Ovary (tissue), 9 donors: Measurements from ENCODE around the gene CRTC1. TPM values are rescaled to one million over a fixed set of nuclear protein-coding genes. Genes with fewer than 3 reads are reported as not detected.

ENCODE experiments used
- DNase-seq, 5 donors: peaks; one replicate each; pipeline ENCODE4 v3.0.0-alpha.2; 2019 to 2020
- H3K27ac ChIP-seq, 2 donors: fragments of 200-600 bp; one replicate each; pipeline versions ENCODE4 v1.5.1 to v1.8.0; 2019 to 2022
- H3K27me3 ChIP-seq: fragments of 200-600 bp; one replicate; pipeline ENCODE4 v1.8.0; 2022
- H3K36me3 ChIP-seq: fragments of 200-600 bp; sonication (generic); one replicate; pipeline ENCODE4 v1.5.1; 2019
- H3K4me1 ChIP-seq: one replicate; pipeline ENCODE4 v1.8.1; 2013; ENCODE audit warnings: mild to moderate bottlenecking, moderate library complexity; ENCODE audit not compliant: insufficient read depth
- H3K4me3 ChIP-seq: fragments of 200-600 bp; sonication (generic); one replicate; pipeline ENCODE4 v1.5.1; 2017
- H3K9me3 ChIP-seq, 2 donors: fragments of 200-600 bp in 1 of 2; sonication (generic) in 1 of 2; one replicate each; pipeline versions ENCODE4 v1.5.1 to v1.8.1; 2013 to 2019; ENCODE audit warnings: mild to moderate bottlenecking in 1 of 2, moderate library complexity in 1 of 2
- CTCF ChIP-seq, 3 donors: fragments of 450-650 bp in 2 of 3; fragments of 200-600 bp in 1 of 3; IDR thresholded peaks; one replicate each; pipeline versions ENCODE4 v1.5.1 to v1.8.0; 2016 to 2022; ENCODE audit warnings: antibody characterized with exemption in 3 of 3, mild to moderate bottlenecking in 1 of 3
- EP300 ChIP-seq: sonication (generic); formaldehyde crosslinking; IDR thresholded peaks from one replicate; pipeline ENCODE4 v1.6.1; 2017; ENCODE audit warnings: antibody characterized with exemption
- POLR2A ChIP-seq: fragments of 450-650 bp; IDR thresholded peaks from one replicate; pipeline ENCODE4 v1.6.1; 2017; ENCODE audit warnings: antibody characterized with exemption, mild to moderate bottlenecking, moderate library complexity
- WGBS, 3 donors: extraction: QIAGEN DNeasy Blood & Tissue Kit in 1 of 3; methylation state at CpG; one replicate each; pipeline versions ENCODE4 v1.1.5 to v1.1.7; 2013 to 2017; 5-methylcytosine and 5-hydroxymethylcytosine counted together
- intact Hi-C, 4 donors: fragments of 100-400 bp; cut with DNase I; formaldehyde crosslinking; loops; one replicate each; pipeline versions ENCODE4 v1.11.0 to v1.15.1; 2022 to 2023
- polyA plus RNA-seq, 2 donors: library from polyadenylated mRNA; stranded (reverse); fragments of 200-250 nt in 1 of 2; fragments of 350-450 nt in 1 of 2; fragmentation: Illumina TruSeq in 1 of 2; extraction: RNeasy Lipid Tissue Mini Kit (QIAGEN cat#74804) in 1 of 2; gene quantifications; one replicate each; pipeline ENCODE4 v1.2.3, GENCODE V29; 2013 to 2014
- total RNA-seq, 7 donors: library from RNA; depleted of rRNA in 2 of 7; stranded (reverse); fragments of >200 nt in 2 of 7; fragmentation: NEBNext Ultra II Directional in 3 of 7; extraction: Animal tissue kit (Norgen Biotek cat#: 25700) in 3 of 7; gene quantifications; one replicate each; pipeline versions ENCODE4 v1.1.0 to v1.2.4, GENCODE V29; 2016 to 2023
- donor health status: DM: no; HTN: no; CAD: no; lungs with moderate emphysema.
- donor health status: DM: no; HTN: no; CAD: no.
- donor health status: Bipolar disorder and iron deficiency.
- donor health status: DM: yes; HTN: yes; CAD: no.
- donor health status: DM: no; HTN: no; CAD: no.
- donor health status: DM: yes; HTN: yes; CAD: no.

CRTC1 gene
- total and polyA plus RNA-seq, 9 donors: 2.3 to 19.5 (median 12.9) TPM

- Histone ChIP-seq H3K27ac (no peak overlapping the region), H3K27me3 (no peaks in the 10 kb centered on the region), H3K4me1 (peaks cover 7% of the 10 kb centered on the region), H3K36me3 (no peaks in the 10 kb centered on the region), H3K4me3 (no peak overlapping the region), H3K9me3 (no peaks in the 10 kb centered on the region)
- no peak for DNase-seq
- TF ChIP-seq POLR2A (no peak), EP300 (no peak), CTCF (IDR thresholded peaks at IDR 0.05) (no peak)
- intact Hi-C loops: no loop called here
- 86 to 93% (median 90%) methylated on average over 3 of the region's 3 CpGs for WGBS, 3 donors
Observed at GRCh38 chr19:18697680-18698079, 14.2 kb downstream of the CRTC1 start.

GRCh38 chr19:18698321-18699167 is 15.1 kb downstream of the CRTC1 start:
- 93 to 95% (median 95%) methylated on average over 18 of the region's 18 CpGs for WGBS, 3 donors
- Histone ChIP-seq H3K4me3 (no peak overlapping the region), H3K36me3 (no peaks in the 10 kb centered on the region), H3K9me3 (no peaks in the 10 kb centered on the region), H3K27ac (no peak overlapping the region), H3K4me1 (peaks cover 7% of the 10 kb centered on the region), H3K27me3 (no peaks in the 10 kb centered on the region)
- intact Hi-C loops: no loop called here
- DNase-seq: no peak
- TF ChIP-seq CTCF (IDR thresholded peaks at IDR 0.05) (no peak), EP300 (no peak), POLR2A (no peak)

- Histone ChIP-seq H3K27ac (no peak overlapping the region), H3K4me3 (no peak overlapping the region), H3K9me3 (no peaks in the 10 kb centered on the region), H3K36me3 (no peaks in the 10 kb centered on the region), H3K27me3 (no peaks in the 10 kb centered on the region), H3K4me1 (peaks cover 7% of the 10 kb centered on the region)
- 82 to 88% (median 87%) methylated on average over 9 to 14 of the region's 14 CpGs for WGBS, 3 donors
- TF ChIP-seq CTCF (IDR thresholded peaks at IDR 0.05): no peak
- TF ChIP-seq POLR2A: no peak
- no peak for TF ChIP-seq EP300
- intact Hi-C loops: no loop called here
- no peak for DNase-seq
Observed at GRCh38 chr19:18699403-18700054, 16.0 kb downstream of the CRTC1 start.

GRCh38 chr19:18700501-18701249 is 17.2 kb downstream of the CRTC1 start:
- intact Hi-C loops: no loop called here
- no peaks in the 10 kb centered on the region for H3K36me3 ChIP-seq
- WGBS, 3 donors: 1 to 2% (median 1%) methylated on average over 30 to 35 of the region's 35 CpGs
- peak overlapping the region in 1 of 2 donors; percentile 62 for H3K27ac ChIP-seq
- TF ChIP-seq CTCF (IDR thresholded peaks at IDR 0.05): no peak
- TF ChIP-seq EP300: no peak
- TF ChIP-seq POLR2A: no peak
- no peaks in the 10 kb centered on the region for H3K9me3 ChIP-seq
- peak overlapping the region; percentile 35 for H3K4me3 ChIP-seq
- DNase-seq: peak; percentile 69 to 86 (median 78)
- no peaks in the 10 kb centered on the region for H3K27me3 ChIP-seq
- peaks cover 7% of the 10 kb centered on the region for H3K4me1 ChIP-seq
